WTC11 (cell line): ENCODE measurements around the gene MARK3. TPM values are rescaled to one million over a fixed set of nuclear protein-coding genes. Genes with fewer than 3 reads are reported as not detected.
A peak's percentile ranks its signal among the peaks of the same experiment; 100 is the strongest.

ENCODE experiments used
- ATAC-seq: fragments of 200-7000 bp; cut with Tn5 transposase; 2 replicates; pipeline ENCODE4 v1.10.0; 2021; ENCODE audit warnings: mild to moderate bottlenecking, moderate library complexity
- CTCF ChIA-PET: fragments of 300-600 bp; sonication (Branson Sonifier 250); formaldehyde crosslinking; loops from one replicate; lab custom pipeline; 2021; ENCODE audit warnings: antibody characterized with exemption; lab: Charles Lee
- POLR2A ChIA-PET: fragments of 350-600 bp; sonication (Branson Sonifier 250); formaldehyde crosslinking; loops from one replicate; lab custom pipeline; 2021; ENCODE audit warnings: antibody characterized with exemption; lab: Charles Lee
- DNase-seq: peaks from one replicate; pipeline ENCODE4 v3.0.0; 2021; ENCODE audit warnings: low spot score
- H3K27ac Mint-ChIP-seq: 2 replicates; pipeline ENCODE4 v1.8.0; 2021; ENCODE audit warnings: mixed read lengths
- H3K27me3 Mint-ChIP-seq: 2 replicates; pipeline ENCODE4 v1.8.0; 2021; ENCODE audit warnings: low read depth, mild to moderate bottlenecking, moderate library complexity, mixed read lengths
- H3K36me3 Mint-ChIP-seq: 2 replicates; pipeline ENCODE4 v1.8.0; 2021; ENCODE audit warnings: mixed read lengths
- H3K4me1 Mint-ChIP-seq: 2 replicates; pipeline ENCODE4 v1.8.0; 2022; ENCODE audit warnings: mixed read lengths
- H3K4me3 Mint-ChIP-seq: 2 replicates; pipeline ENCODE4 v1.8.0; 2021; ENCODE audit warnings: mild to moderate bottlenecking, moderate library complexity, mixed read lengths
- H3K9me3 Mint-ChIP-seq: 2 replicates; pipeline ENCODE4 v1.8.0; 2021; ENCODE audit warnings: mixed read lengths
- ATF1 ChIP-seq: sonication (generic); formaldehyde crosslinking; IDR thresholded peaks from 2 replicates; pipeline ENCODE4 v1.8.1; 2023; ENCODE audit warnings: mild to moderate bottlenecking, moderate library complexity, missing genetic modification reagents
- ATF2 ChIP-seq: sonication (generic); formaldehyde crosslinking; IDR thresholded peaks from 2 replicates; pipeline ENCODE4 v1.8.1; 2022; ENCODE audit warnings: low read depth, missing genetic modification reagents, borderline replicate concordance
- ELF4 ChIP-seq: sonication (generic); formaldehyde crosslinking; IDR thresholded peaks from 2 replicates; pipeline ENCODE4 v1.8.1; 2022; ENCODE audit warnings: low read depth, mild to moderate bottlenecking, moderate library complexity, missing genetic modification reagents
- EMX1 ChIP-seq: fragments of 250-450 bp; sonication (Bioruptor Pico); IDR thresholded peaks from 2 replicates; pipeline ENCODE4 v1.8.0; 2021; ENCODE audit warnings: mild to moderate bottlenecking
- ERG ChIP-seq: fragments of 250-450 bp; sonication (Bioruptor Pico); IDR thresholded peaks from 2 replicates; pipeline ENCODE4 v1.8.0; 2021; ENCODE audit warnings: mild to moderate bottlenecking
- ETV6 ChIP-seq: sonication (generic); formaldehyde crosslinking; IDR thresholded peaks from 2 replicates; pipeline ENCODE4 v1.8.1; 2022; ENCODE audit warnings: mild to moderate bottlenecking, missing genetic modification reagents
- GTF2I ChIP-seq: fragments of 250-450 bp; sonication (Bioruptor Pico); conservative IDR thresholded peaks from 2 replicates; pipeline ENCODE4 v1.4.0; 2021; ENCODE audit warnings: mild to moderate bottlenecking
- JUN ChIP-seq: sonication (generic); formaldehyde crosslinking; IDR thresholded peaks from 2 replicates; pipeline ENCODE4 v1.8.0; 2023; ENCODE audit warnings: mild to moderate bottlenecking, missing genetic modification reagents
- MYBL2 ChIP-seq: sonication (generic); formaldehyde crosslinking; IDR thresholded peaks from 2 replicates; pipeline ENCODE4 v1.8.1; 2023; ENCODE audit warnings: mild to moderate bottlenecking, moderate library complexity, missing genetic modification reagents
- NFE2L1 ChIP-seq: sonication (generic); formaldehyde crosslinking; IDR thresholded peaks from 2 replicates; pipeline ENCODE4 v1.8.1; 2023; ENCODE audit warnings: missing genetic modification reagents
- RORB ChIP-seq: fragments of 250-450 bp; sonication (Bioruptor Pico); IDR thresholded peaks from 2 replicates; pipeline ENCODE4 v1.9.0; 2021; ENCODE audit warnings: mild to moderate bottlenecking
- SOX15 ChIP-seq: fragments of 250-450 bp; sonication (Bioruptor Pico); IDR thresholded peaks from 2 replicates; pipeline ENCODE4 v1.9.0; 2021; ENCODE audit warnings: mild to moderate bottlenecking
- ZMAT4 ChIP-seq: fragments of 250-450 bp; sonication (Bioruptor Pico); IDR thresholded peaks from 2 replicates; pipeline ENCODE4 v1.9.0; 2021; ENCODE audit warnings: mild to moderate bottlenecking
- ZNF232 ChIP-seq: sonication (generic); formaldehyde crosslinking; IDR thresholded peaks from 2 replicates; pipeline ENCODE4 v1.8.0; 2022; ENCODE audit warnings: mild to moderate bottlenecking, missing genetic modification reagents
- ZSCAN18 ChIP-seq: fragments of 250-450 bp; sonication (Bioruptor Pico); IDR thresholded peaks from 2 replicates; pipeline ENCODE4 v2.1.2; 2022; ENCODE audit warnings: mild to moderate bottlenecking, moderate library complexity
- total RNA-seq: library from RNA; stranded (reverse); gene quantifications from 3 replicates; pipeline ENCODE4 v1.2.3, GENCODE V29; 2021
- TF ChIP-seq, protein P1 (sequence below): sonication (generic); formaldehyde crosslinking; IDR thresholded peaks from 2 replicates; pipeline ENCODE4 v1.8.1; 2023; ENCODE audit warnings: mild to moderate bottlenecking, missing genetic modification reagents, moderate library complexity
- TF ChIP-seq, protein P2 (sequence below): sonication (generic); formaldehyde crosslinking; IDR thresholded peaks from 2 replicates; pipeline ENCODE4 v1.8.1; 2023; ENCODE audit warnings: mild to moderate bottlenecking, moderate library complexity, missing genetic modification reagents
- TF ChIP-seq, protein P3 (sequence below): sonication (generic); formaldehyde crosslinking; IDR thresholded peaks from 2 replicates; pipeline ENCODE4 v1.8.1; 2023; ENCODE audit warnings: mild to moderate bottlenecking, missing genetic modification reagents

Gene MARK3
- total RNA-seq, 1 experiment from 2014 or later, result 93.7 TPM

- CTCF ChIA-PET, result interaction anchor here (1.2 to 1.6 kb wide), 2 partner anchors 38 to 231 kb away, joined by 4 read pairs; no protein-coding TSS in a partner anchor
- POLR2A ChIA-PET, result interaction anchor here (4.2 kb wide), 1 partner anchor 9 kb away, joined by 39 read pairs; no protein-coding TSS in a partner anchor
- Mint-ChIP-seq H3K36me3 (peaks cover 61% of the 10 kb centered on the region), H3K4me3 (peak overlapping the region; percentile 80), H3K27ac (peak overlapping the region; percentile 90; the same call in 1 of the 2 replicates), H3K27me3 (no peaks in the 10 kb centered on the region), H3K9me3 (no peaks in the 10 kb centered on the region)
- no peak for ATAC-seq
- TF ChIP-seq MYBL2 (CRISPR knock-in tag) (no peak), ETV6 (0 out of 2 replicates have a peak, but pooled peaks have one; percentile 34)
- TF ChIP-seq, all 79 proteins: peak for 1
- no peak for DNase-seq
- H3K4me1 Mint-ChIP-seq, result peaks cover 28% of the 10 kb centered on the region
Measured at GRCh38 chr14:103336191-103336590, 49.0 kb upstream of the MARK3 start.

DNA sequence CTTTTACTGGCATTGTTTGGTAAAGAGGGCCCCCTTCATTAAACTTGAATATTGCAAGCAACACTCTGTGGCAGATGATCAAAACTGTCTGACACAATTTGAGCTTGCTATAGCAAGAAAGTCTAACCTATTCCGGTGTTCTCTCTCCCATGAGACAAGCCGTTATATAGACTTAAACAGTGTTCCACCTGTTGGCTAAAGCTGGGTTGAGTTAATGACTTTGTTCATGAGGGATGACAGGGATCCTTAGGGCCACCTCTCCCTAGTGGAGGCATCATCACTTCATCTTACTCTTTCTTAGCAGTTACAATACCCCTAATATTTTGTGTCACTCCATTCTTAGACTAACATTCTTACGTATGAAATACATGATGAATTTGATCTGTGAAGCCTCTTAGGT is 47.4 kb upstream of the MARK3 start:
- POLR2A ChIA-PET, result interaction anchor here (0.7 kb wide), 1 partner anchor 71 kb away, joined by 3 read pairs; no protein-coding TSS in a partner anchor
- H3K27me3 Mint-ChIP-seq, result no peaks in the 10 kb centered on the region
- ATAC-seq (no peak), DNase-seq (no peak)
- TF ChIP-seq JUN (CRISPR knock-in tag) (no peak), ZSCAN18 (no peak), GTF2I (no peak), ATF1 (no peak), ELF4 (CRISPR knock-in tag) (no peak), SOX15 (CRISPR knock-in tag) (no peak), RORB (CRISPR knock-in tag) (no peak), NFE2L1 (CRISPR knock-in tag) (no peak), EMX1 (CRISPR knock-in tag) (no peak), ERG (no peak), ZNF232 (CRISPR knock-in tag) (no peak), ATF2 (no peak), ZMAT4 (CRISPR knock-in tag) (no peak)
- TF ChIP-seq, protein P1, sequence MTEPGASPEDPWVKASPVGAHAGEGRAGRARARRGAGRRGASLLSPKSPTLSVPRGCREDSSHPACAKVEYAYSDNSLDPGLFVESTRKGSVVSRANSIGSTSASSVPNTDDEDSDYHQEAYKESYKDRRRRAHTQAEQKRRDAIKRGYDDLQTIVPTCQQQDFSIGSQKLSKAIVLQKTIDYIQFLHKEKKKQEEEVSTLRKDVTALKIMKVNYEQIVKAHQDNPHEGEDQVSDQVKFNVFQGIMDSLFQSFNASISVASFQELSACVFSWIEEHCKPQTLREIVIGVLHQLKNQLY (CRISPR knock-in tag), result no peak
- TF ChIP-seq, protein P2, sequence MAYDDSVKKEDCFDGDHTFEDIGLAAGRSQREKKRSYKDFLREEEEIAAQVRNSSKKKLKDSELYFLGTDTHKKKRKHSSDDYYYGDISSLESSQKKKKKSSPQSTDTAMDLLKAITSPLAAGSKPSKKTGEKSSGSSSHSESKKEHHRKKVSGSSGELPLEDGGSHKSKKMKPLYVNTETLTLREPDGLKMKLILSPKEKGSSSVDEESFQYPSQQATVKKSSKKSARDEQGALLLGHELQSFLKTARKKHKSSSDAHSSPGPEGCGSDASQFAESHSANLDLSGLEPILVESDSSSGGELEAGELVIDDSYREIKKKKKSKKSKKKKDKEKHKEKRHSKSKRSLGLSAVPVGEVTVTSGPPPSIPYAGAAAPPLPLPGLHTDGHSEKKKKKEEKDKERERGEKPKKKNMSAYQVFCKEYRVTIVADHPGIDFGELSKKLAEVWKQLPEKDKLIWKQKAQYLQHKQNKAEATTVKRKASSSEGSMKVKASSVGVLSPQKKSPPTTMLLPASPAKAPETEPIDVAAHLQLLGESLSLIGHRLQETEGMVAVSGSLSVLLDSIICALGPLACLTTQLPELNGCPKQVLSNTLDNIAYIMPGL (CRISPR knock-in tag), result no peak
- TF ChIP-seq, protein P3, sequence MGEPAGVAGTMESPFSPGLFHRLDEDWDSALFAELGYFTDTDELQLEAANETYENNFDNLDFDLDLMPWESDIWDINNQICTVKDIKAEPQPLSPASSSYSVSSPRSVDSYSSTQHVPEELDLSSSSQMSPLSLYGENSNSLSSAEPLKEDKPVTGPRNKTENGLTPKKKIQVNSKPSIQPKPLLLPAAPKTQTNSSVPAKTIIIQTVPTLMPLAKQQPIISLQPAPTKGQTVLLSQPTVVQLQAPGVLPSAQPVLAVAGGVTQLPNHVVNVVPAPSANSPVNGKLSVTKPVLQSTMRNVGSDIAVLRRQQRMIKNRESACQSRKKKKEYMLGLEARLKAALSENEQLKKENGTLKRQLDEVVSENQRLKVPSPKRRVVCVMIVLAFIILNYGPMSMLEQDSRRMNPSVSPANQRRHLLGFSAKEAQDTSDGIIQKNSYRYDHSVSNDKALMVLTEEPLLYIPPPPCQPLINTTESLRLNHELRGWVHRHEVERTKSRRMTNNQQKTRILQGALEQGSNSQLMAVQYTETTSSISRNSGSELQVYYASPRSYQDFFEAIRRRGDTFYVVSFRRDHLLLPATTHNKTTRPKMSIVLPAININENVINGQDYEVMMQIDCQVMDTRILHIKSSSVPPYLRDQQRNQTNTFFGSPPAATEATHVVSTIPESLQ, result no peak
- H3K9me3 Mint-ChIP-seq, result no peaks in the 10 kb centered on the region
- H3K36me3 Mint-ChIP-seq, result peaks cover 77% of the 10 kb centered on the region
- peaks cover 16% of the 10 kb centered on the region for H3K4me1 Mint-ChIP-seq
- H3K4me3 Mint-ChIP-seq, result no peak overlapping the region
- CTCF ChIA-PET, result interaction anchor here (1.4 kb wide), 1 partner anchor 38 kb away, joined by 4 read pairs; no protein-coding TSS in a partner anchor
- H3K27ac Mint-ChIP-seq, result no peak overlapping the region
